ENCODE results near the gene CHD5. TPM values are rescaled to one million over a fixed set of nuclear protein-coding genes. Genes with fewer than 3 reads are reported as not detected.
A peak's percentile ranks its signal among the peaks of the same experiment; 100 is the strongest.

The CHD5 gene
- polyA plus RNA-seq, 3 donors, result 0.07 TPM; not detected in 2

DNA sequence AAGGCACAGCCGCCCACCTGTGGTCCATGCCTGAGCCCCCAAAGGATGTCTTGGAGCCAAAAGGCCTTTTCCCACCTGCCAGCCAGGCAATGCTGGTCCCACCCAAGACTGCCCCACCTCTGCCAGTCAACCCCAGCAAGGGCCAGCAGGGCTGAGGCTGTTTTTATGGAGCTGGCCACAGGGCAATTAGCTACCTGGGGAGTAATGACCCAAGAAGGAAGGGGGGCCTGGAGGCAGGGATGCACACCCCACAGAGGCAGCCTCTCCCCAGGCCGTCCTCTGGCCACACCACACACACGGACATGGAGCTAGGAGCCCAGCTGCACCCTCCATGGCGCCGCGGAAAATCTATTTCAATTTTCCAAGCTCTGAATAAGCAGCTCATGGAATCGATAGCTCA, 27.2 kb downstream of the CHD5 start:
- Mint-ChIP-seq H3K4me1 (peaks cover 12% of the 10 kb centered on the region), H3K27ac (no peak overlapping the region), H3K27me3 (ENCODE audit: low read depth in 3 of 3) (peaks cover 4 to 11% (median 11%) of the 10 kb centered on the region in 3 donors), H3K36me3 (no peaks in the 10 kb centered on the region), H3K9me3 (peaks cover 0 to 3% (median 0%) of the 10 kb centered on the region in 7 donors), H3K4me3 (no peak overlapping the region)
- H3K27ac ChIP-seq (ENCODE audit: low read depth in 1 of 2, low read length in 2 of 2), result no peak overlapping the region
- intact Hi-C loops (cut with micrococcal nuclease), result no loop called here
- no peak overlapping the region for H3K4me2 ChIP-seq (replicated peaks; ENCODE audit: extremely low read depth, low read length, poor library complexity, severe bottlenecking)
- no peaks in the 10 kb centered on the region for H3K36me3 ChIP-seq (replicated peaks in 1 of 2; ENCODE audit: control insufficient read depth in 1 of 2, insufficient read depth in 2 of 2, low read length in 2 of 2)
- no peak overlapping the region for H3K4me3 ChIP-seq (replicated peaks in 1 of 3; ENCODE audit: low read depth in 2 of 3, low read length in 3 of 3)
- no peaks in the 10 kb centered on the region for H3K79me2 ChIP-seq (ENCODE audit: insufficient read depth, low read length)
- H2AFZ ChIP-seq (ENCODE audit: insufficient read depth, low read depth, low read length, poor library complexity, severe bottlenecking), result no peak overlapping the region
- TF ChIP-seq, protein P1, sequence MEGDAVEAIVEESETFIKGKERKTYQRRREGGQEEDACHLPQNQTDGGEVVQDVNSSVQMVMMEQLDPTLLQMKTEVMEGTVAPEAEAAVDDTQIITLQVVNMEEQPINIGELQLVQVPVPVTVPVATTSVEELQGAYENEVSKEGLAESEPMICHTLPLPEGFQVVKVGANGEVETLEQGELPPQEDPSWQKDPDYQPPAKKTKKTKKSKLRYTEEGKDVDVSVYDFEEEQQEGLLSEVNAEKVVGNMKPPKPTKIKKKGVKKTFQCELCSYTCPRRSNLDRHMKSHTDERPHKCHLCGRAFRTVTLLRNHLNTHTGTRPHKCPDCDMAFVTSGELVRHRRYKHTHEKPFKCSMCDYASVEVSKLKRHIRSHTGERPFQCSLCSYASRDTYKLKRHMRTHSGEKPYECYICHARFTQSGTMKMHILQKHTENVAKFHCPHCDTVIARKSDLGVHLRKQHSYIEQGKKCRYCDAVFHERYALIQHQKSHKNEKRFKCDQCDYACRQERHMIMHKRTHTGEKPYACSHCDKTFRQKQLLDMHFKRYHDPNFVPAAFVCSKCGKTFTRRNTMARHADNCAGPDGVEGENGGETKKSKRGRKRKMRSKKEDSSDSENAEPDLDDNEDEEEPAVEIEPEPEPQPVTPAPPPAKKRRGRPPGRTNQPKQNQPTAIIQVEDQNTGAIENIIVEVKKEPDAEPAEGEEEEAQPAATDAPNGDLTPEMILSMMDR (IDR thresholded peaks at IDR 0.05), result no peak
- 83% methylated on average over 5 of the region's 7 CpGs for WGBS (ENCODE audit: insufficient coverage)
- H4K20me1 ChIP-seq (ENCODE audit: insufficient read depth, low read length), result no peaks in the 10 kb centered on the region
- peaks cover 5 to 18% of the 10 kb centered on the region in 2 donors for H3K4me1 ChIP-seq (ENCODE audit: control insufficient read depth in 1 of 2, insufficient read depth in 2 of 2, low read length in 2 of 2)
- H3K27me3 ChIP-seq (ENCODE audit: control insufficient read depth in 2 of 2, insufficient read depth in 2 of 2, low read length in 2 of 2), result peaks cover 0 to 10% of the 10 kb centered on the region in 2 donors
- DNase-seq, result no peak
- no peak overlapping the region for H3K9ac ChIP-seq (ENCODE audit: insufficient read depth, low read length, poor library complexity, severe bottlenecking)
- H3K9me3 ChIP-seq (replicated peaks in 1 of 2; ENCODE audit: control insufficient read depth in 1 of 2, insufficient read depth in 1 of 2, low read length in 2 of 2), result no peaks in the 10 kb centered on the region

- Mint-ChIP-seq H3K27ac (peak overlapping the region in 2 of 7 donors; percentile 10 to 38), H3K9me3 (peaks cover 0 to 3% (median 0%) of the 10 kb centered on the region in 7 donors)
Observed at GRCh38 chr1:6152181-6152580, 27.9 kb downstream of the CHD5 start.

More at GRCh38 chr1:6152181-6152580, 27.9 kb downstream of the CHD5 start:
- no peaks in the 10 kb centered on the region for H3K36me3 Mint-ChIP-seq
- H3K4me2 ChIP-seq (replicated peaks; ENCODE audit: extremely low read depth, low read length, poor library complexity, severe bottlenecking), result no peak overlapping the region
- H3K27me3 Mint-ChIP-seq (ENCODE audit: low read depth in 3 of 3), result peaks cover 0 to 14% (median 12%) of the 10 kb centered on the region in 3 donors
- peaks cover 0 to 10% of the 10 kb centered on the region in 2 donors for H3K27me3 ChIP-seq (ENCODE audit: control insufficient read depth in 2 of 2, insufficient read depth in 2 of 2, low read length in 2 of 2)
- TF ChIP-seq, protein P1 (IDR thresholded peaks at IDR 0.05), result no peak
- H3K4me1 ChIP-seq (ENCODE audit: control insufficient read depth in 1 of 2, insufficient read depth in 2 of 2, low read length in 2 of 2), result peaks cover 5 to 18% of the 10 kb centered on the region in 2 donors
- intact Hi-C loops (cut with micrococcal nuclease), result no loop called here
- peaks cover 12% of the 10 kb centered on the region for H3K4me1 Mint-ChIP-seq
- H3K4me3 ChIP-seq (replicated peaks in 1 of 3; ENCODE audit: low read depth in 2 of 3, low read length in 3 of 3), result no peak overlapping the region
- H3K9me3 ChIP-seq (replicated peaks in 1 of 2; ENCODE audit: control insufficient read depth in 1 of 2, insufficient read depth in 1 of 2, low read length in 2 of 2), result no peaks in the 10 kb centered on the region
- H3K79me2 ChIP-seq (ENCODE audit: insufficient read depth, low read length), result no peaks in the 10 kb centered on the region
- 47% methylated on average over 9 of the region's 11 CpGs for WGBS (ENCODE audit: insufficient coverage)
- H4K20me1 ChIP-seq (ENCODE audit: insufficient read depth, low read length), result no peaks in the 10 kb centered on the region
- H3K27ac ChIP-seq (ENCODE audit: low read depth in 1 of 2, low read length in 2 of 2), result no peak overlapping the region
- H3K4me3 Mint-ChIP-seq, result no peak overlapping the region
- DNase-seq, result no peak
- H3K36me3 ChIP-seq (replicated peaks in 1 of 2; ENCODE audit: control insufficient read depth in 1 of 2, insufficient read depth in 2 of 2, low read length in 2 of 2), result no peaks in the 10 kb centered on the region
- no peak overlapping the region for H2AFZ ChIP-seq (ENCODE audit: insufficient read depth, low read depth, low read length, poor library complexity, severe bottlenecking)
- H3K9ac ChIP-seq (ENCODE audit: insufficient read depth, low read length, poor library complexity, severe bottlenecking), result no peak overlapping the region

All from CD14-positive monocyte (primary cell).